ENCODE data around the gene WDHD1.

The WDHD1 gene

DNA sequence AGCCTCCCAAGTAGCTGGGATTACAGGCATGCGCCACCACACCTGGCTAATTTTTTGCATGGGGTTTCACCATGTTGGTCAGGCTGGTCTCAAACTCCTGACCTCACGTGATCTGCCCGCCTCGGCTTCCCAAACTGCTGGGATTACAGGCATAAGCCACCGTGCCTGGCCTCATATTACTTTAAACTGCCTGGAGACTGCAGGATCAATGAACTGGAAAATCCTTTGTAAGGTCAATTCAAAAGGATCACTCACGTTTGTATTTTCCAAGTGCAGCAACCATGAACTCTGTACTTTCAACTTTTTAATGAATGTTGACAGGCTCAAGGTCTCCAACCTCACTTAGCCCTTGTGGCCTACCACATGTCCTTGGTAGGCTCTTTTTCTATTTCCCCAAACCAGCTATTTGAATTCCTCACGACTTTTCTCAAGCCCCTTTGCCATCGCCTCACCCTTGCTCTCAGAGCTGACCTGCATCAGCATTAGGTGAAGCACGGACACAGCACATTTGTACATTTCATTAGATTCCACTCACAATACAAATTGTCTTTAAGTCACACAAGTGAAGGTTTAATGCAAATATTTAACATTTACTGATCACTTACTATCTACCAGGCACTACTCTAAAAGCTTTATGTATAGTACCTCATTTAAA lies 82.0 kb downstream of the WDHD1 start:
- in situ Hi-C loops (cut with MboI; ENCODE audit: low pct_unique_long_range_greater_than_20kb, low sequenced_read_pairs, unreplicated experiment): no loop called here
- DNase-seq (ENCODE audit: low spot score): no peak

DNA sequence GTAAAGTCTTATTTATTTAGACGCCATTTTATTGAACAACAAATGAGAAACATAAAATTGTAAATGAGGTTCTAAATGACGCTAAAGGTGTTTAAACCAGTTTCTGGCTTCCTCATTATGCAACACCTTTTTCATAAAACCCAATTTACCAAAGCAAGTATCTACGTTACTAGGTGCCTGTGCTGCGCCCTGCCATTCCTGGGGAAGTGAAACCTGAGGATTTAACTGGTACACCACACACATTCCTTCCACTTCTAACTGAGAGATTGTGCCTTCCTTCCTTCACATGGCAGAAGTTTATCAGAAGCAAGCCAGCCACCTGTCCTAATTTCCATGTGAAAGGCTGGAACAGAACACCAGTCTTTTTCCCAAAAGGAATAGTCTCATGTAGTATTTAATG lies 84.0 kb downstream of the WDHD1 start:
- no peak for DNase-seq (ENCODE audit: low spot score)
- in situ Hi-C loops (cut with MboI; ENCODE audit: low pct_unique_long_range_greater_than_20kb, low sequenced_read_pairs, unreplicated experiment): no loop called here
- TF ChIP-seq, protein P1, sequence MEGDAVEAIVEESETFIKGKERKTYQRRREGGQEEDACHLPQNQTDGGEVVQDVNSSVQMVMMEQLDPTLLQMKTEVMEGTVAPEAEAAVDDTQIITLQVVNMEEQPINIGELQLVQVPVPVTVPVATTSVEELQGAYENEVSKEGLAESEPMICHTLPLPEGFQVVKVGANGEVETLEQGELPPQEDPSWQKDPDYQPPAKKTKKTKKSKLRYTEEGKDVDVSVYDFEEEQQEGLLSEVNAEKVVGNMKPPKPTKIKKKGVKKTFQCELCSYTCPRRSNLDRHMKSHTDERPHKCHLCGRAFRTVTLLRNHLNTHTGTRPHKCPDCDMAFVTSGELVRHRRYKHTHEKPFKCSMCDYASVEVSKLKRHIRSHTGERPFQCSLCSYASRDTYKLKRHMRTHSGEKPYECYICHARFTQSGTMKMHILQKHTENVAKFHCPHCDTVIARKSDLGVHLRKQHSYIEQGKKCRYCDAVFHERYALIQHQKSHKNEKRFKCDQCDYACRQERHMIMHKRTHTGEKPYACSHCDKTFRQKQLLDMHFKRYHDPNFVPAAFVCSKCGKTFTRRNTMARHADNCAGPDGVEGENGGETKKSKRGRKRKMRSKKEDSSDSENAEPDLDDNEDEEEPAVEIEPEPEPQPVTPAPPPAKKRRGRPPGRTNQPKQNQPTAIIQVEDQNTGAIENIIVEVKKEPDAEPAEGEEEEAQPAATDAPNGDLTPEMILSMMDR (IDR thresholded peaks at IDR 0.05; ENCODE audit: extremely low read depth, insufficient read depth, missing control alignments): no peak

More for the DNA sequence above, 82.0 kb downstream of the WDHD1 start:
- TF ChIP-seq, protein P1 (IDR thresholded peaks at IDR 0.05; ENCODE audit: extremely low read depth, insufficient read depth, missing control alignments): no peak

DNA sequence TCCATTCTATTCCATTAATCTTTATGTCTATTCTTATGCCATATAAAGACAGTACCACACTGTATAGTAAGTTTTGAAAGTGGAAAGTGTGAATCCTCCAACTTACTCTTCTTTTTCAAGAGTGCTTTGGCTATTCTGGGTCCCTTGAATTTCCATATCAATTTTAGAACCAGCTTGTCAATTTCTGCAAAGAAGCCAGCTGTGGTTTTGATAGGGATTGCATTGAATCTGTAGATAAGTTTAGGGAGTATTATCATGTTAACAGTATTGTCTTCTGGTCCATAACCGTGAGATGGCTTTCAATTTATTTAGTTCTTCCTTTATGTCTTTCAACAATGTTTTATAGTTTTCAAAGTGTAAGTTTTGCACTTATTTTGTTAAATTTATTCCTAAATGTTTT lies 90.1 kb downstream of the WDHD1 start:
- no peak for DNase-seq (ENCODE audit: low spot score)
- in situ Hi-C loops (cut with MboI; ENCODE audit: low pct_unique_long_range_greater_than_20kb, low sequenced_read_pairs, unreplicated experiment): no loop called here
- TF ChIP-seq, protein P1 (IDR thresholded peaks at IDR 0.05; ENCODE audit: extremely low read depth, insufficient read depth, missing control alignments): no peak

DNA sequence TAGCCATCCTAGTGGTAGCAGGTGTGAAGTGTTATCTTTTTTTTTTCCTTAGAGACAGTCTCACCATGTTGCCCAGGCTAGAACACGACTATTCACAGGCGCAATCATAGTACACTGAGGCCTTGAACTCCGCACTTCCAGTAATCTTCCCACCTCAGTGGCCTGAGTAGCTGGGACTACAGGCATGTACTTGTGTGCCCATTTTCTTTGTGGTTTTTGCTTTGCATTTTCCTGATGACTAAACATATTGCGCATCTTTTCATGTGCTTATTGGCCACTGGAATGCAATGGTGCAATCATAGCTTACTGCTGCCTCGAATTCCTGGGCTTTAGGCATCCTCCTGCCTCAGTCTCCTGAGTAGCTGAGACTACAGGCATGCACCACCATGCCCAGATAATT lies 90.9 kb downstream of the WDHD1 start:
- in situ Hi-C loops (cut with MboI; ENCODE audit: low pct_unique_long_range_greater_than_20kb, low sequenced_read_pairs, unreplicated experiment): no loop called here
- TF ChIP-seq, protein P1 (IDR thresholded peaks at IDR 0.05; ENCODE audit: extremely low read depth, insufficient read depth, missing control alignments): no peak
- no peak for DNase-seq (ENCODE audit: low spot score)

DNA sequence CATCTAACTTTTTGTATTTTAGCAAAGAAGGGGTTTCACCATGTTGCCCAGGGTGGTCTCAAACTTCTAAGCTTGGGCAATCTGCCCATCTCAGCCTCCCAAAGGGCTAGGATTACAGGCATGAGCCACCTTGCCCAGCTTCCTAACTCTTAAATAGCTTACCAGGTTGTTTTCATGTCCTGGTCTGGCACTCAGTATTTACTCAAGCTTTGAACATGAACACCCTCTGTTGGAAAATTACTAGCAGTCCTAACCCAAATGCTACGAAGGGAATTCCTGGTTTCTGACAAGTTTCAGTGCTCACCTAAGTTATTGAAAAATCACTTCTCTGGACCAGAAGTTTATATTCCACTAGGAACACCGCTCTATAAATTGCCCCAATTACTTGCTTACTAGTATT lies 91.8 kb downstream of the WDHD1 start:
- TF ChIP-seq, protein P1 (IDR thresholded peaks at IDR 0.05; ENCODE audit: extremely low read depth, insufficient read depth, missing control alignments): no peak
- in situ Hi-C loops (cut with MboI; ENCODE audit: low pct_unique_long_range_greater_than_20kb, low sequenced_read_pairs, unreplicated experiment): no loop called here
- DNase-seq (ENCODE audit: low spot score): no peak

DNA sequence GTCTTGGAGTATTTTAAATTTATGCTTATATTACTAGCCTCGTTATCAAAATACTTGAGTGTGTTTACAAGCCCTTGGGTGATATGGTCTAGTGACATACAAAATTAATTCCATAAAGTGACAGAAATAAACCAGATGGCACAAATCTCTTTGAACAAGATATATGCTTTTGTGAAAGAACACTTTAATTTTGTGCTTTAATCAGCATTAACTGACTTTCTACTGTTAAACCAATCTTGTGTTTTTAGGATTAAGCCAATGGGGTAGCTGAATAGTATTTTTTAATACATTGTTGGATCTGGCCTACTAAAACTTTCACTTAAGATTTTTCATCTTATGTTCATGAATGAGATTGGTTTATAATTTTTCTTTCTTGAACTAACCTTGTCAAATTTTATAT lies 93.9 kb downstream of the WDHD1 start:
- in situ Hi-C loops (cut with MboI; ENCODE audit: low pct_unique_long_range_greater_than_20kb, low sequenced_read_pairs, unreplicated experiment): no loop called here
- no peak for DNase-seq (ENCODE audit: low spot score)
- TF ChIP-seq, protein P1 (IDR thresholded peaks at IDR 0.05; ENCODE audit: extremely low read depth, insufficient read depth, missing control alignments): no peak
